Stimulated activated naive B cell treated with anti-CD40 and anti-IgM and Interleukin-4, amounts not matched to agents 10 μg/mL and 1 μg/mL and 100 μg/mL, for 72 hours (primary cell): ENCODE measurements around the gene AGPAT4.

Experiments used
- ATAC-seq, 2 donors: fragments of 150-1000 bp; cut with Tn5 transposase; replicated peaks; 2 replicates each; pipeline ENCODE4 v1.10.0; 2021; ENCODE audit warnings: moderate library complexity in 1 of 2
- DNase-seq: peaks from one replicate; pipeline ENCODE4 v3.0.0; 2021
- H3K27ac Mint-ChIP-seq: one replicate; pipeline ENCODE4 v1.8.0; 2022; ENCODE audit warnings: mild to moderate bottlenecking, mixed read lengths
- H3K27me3 Mint-ChIP-seq, 2 donors: one replicate each; pipeline ENCODE4 v1.8.0; 2022; ENCODE audit warnings: mixed read lengths in 2 of 2
- H3K36me3 Mint-ChIP-seq, 2 donors: one replicate each; pipeline ENCODE4 v1.8.0; 2022; ENCODE audit warnings: mixed read lengths in 2 of 2, mild to moderate bottlenecking in 1 of 2
- H3K4me1 Mint-ChIP-seq, 2 donors: one replicate each; pipeline ENCODE4 v1.8.0; 2022; ENCODE audit warnings: mixed read lengths in 2 of 2, mild to moderate bottlenecking in 1 of 2
- H3K4me3 Mint-ChIP-seq, 2 donors: one replicate each; pipeline ENCODE4 v1.8.0; 2022; ENCODE audit warnings: mild to moderate bottlenecking in 2 of 2, mixed read lengths in 2 of 2, moderate library complexity in 1 of 2
- H3K9me3 Mint-ChIP-seq, 2 donors: one replicate each; pipeline ENCODE4 v1.8.0; 2022; ENCODE audit warnings: mixed read lengths in 2 of 2, mild to moderate bottlenecking in 1 of 2

The AGPAT4 gene

GRCh38 chr6:161301338-161301737 lies 27.5 kb upstream of the AGPAT4 start:
- Mint-ChIP-seq H3K27ac (no peak overlapping the region), H3K4me1 (no peaks in the 10 kb centered on the region), H3K4me3 (no peak overlapping the region), H3K36me3 (no peaks in the 10 kb centered on the region), H3K9me3 (peaks cover 0 to 2% of the 10 kb centered on the region in 2 donors), H3K27me3 (peaks cover 4 to 11% of the 10 kb centered on the region in 2 donors)
- DNase-seq (no peak), ATAC-seq (no peak)

GRCh38 chr6:161300823-161301222 lies 27.0 kb upstream of the AGPAT4 start:
- Mint-ChIP-seq H3K9me3 (peaks cover 0 to 2% of the 10 kb centered on the region in 2 donors), H3K36me3 (no peaks in the 10 kb centered on the region), H3K27me3 (peaks cover 4 to 7% of the 10 kb centered on the region in 2 donors), H3K4me1 (no peaks in the 10 kb centered on the region), H3K27ac (no peak overlapping the region), H3K4me3 (no peak overlapping the region)
- no peak for DNase-seq
- ATAC-seq = no peak

- ATAC-seq = no peak
- Mint-ChIP-seq H3K36me3 (no peaks in the 10 kb centered on the region), H3K27ac (no peak overlapping the region), H3K27me3 (peaks cover 4 to 7% of the 10 kb centered on the region in 2 donors), H3K4me3 (no peak overlapping the region), H3K4me1 (no peaks in the 10 kb centered on the region), H3K9me3 (peaks cover 0 to 2% of the 10 kb centered on the region in 2 donors)
- DNase-seq = no peak
Observed at GRCh38 chr6:161299726-161300125, 25.9 kb upstream of the AGPAT4 start.

GRCh38 chr6:161295784-161296183 lies 21.9 kb upstream of the AGPAT4 start:
- Mint-ChIP-seq H3K9me3 (peaks cover 0 to 2% of the 10 kb centered on the region in 2 donors), H3K27me3 (peaks cover 7 to 9% of the 10 kb centered on the region in 2 donors), H3K36me3 (no peaks in the 10 kb centered on the region), H3K4me3 (no peak overlapping the region), H3K4me1 (no peaks in the 10 kb centered on the region), H3K27ac (no peak overlapping the region)
- ATAC-seq (no peak), DNase-seq (no peak)

GRCh38 chr6:161292650-161293281 lies 18.9 kb upstream of the AGPAT4 start:
- Mint-ChIP-seq H3K27me3 (peaks cover 0 to 10% of the 10 kb centered on the region in 2 donors), H3K27ac (no peak overlapping the region), H3K9me3 (no peaks in the 10 kb centered on the region), H3K4me3 (no peak overlapping the region), H3K36me3 (no peaks in the 10 kb centered on the region), H3K4me1 (no peaks in the 10 kb centered on the region)
- no peak for DNase-seq
- no peak for ATAC-seq

- DNase-seq = no peak
- Mint-ChIP-seq H3K4me3 (no peak overlapping the region), H3K9me3 (no peaks in the 10 kb centered on the region), H3K27me3 (peaks cover 1 to 13% of the 10 kb centered on the region in 2 donors), H3K27ac (no peak overlapping the region), H3K36me3 (no peaks in the 10 kb centered on the region), H3K4me1 (no peaks in the 10 kb centered on the region)
- ATAC-seq = no peak
Observed at GRCh38 chr6:161292145-161292544, 18.3 kb upstream of the AGPAT4 start.

GRCh38 chr6:161290751-161291150 lies 16.9 kb upstream of the AGPAT4 start:
- H3K9me3 Mint-ChIP-seq = no peaks in the 10 kb centered on the region
- H3K4me1 Mint-ChIP-seq = no peaks in the 10 kb centered on the region
- no peaks in the 10 kb centered on the region for H3K36me3 Mint-ChIP-seq
- DNase-seq (no peak), ATAC-seq (no peak)
- peaks cover 14 to 26% of the 10 kb centered on the region in 2 donors for H3K27me3 Mint-ChIP-seq
- no peak overlapping the region for H3K4me3 Mint-ChIP-seq
- no peak overlapping the region for H3K27ac Mint-ChIP-seq

- no peaks in the 10 kb centered on the region for H3K4me1 Mint-ChIP-seq
- H3K27me3 Mint-ChIP-seq = peaks cover 26 to 31% of the 10 kb centered on the region in 2 donors
- DNase-seq = no peak
- no peak overlapping the region for H3K4me3 Mint-ChIP-seq
- no peak for ATAC-seq
- H3K9me3 Mint-ChIP-seq = peaks cover 7 to 10% of the 10 kb centered on the region in 2 donors
- H3K27ac Mint-ChIP-seq = no peak overlapping the region
- no peaks in the 10 kb centered on the region for H3K36me3 Mint-ChIP-seq
Observed at GRCh38 chr6:161284653-161285052, 10.8 kb upstream of the AGPAT4 start.

- Mint-ChIP-seq H3K9me3 (peaks cover 7 to 10% of the 10 kb centered on the region in 2 donors), H3K36me3 (no peaks in the 10 kb centered on the region), H3K27ac (no peak overlapping the region), H3K4me3 (no peak overlapping the region), H3K27me3 (peaks cover 15 to 21% of the 10 kb centered on the region in 2 donors), H3K4me1 (no peaks in the 10 kb centered on the region)
- DNase-seq (no peak), ATAC-seq (no peak)
Observed at GRCh38 chr6:161281092-161281491, 7.2 kb upstream of the AGPAT4 start.

- peaks cover 16 to 24% of the 10 kb centered on the region in 2 donors for H3K27me3 Mint-ChIP-seq
- H3K9me3 Mint-ChIP-seq = peaks cover 7 to 10% of the 10 kb centered on the region in 2 donors
- no peak overlapping the region for H3K27ac Mint-ChIP-seq
- H3K4me3 Mint-ChIP-seq = no peak overlapping the region
- H3K36me3 Mint-ChIP-seq = no peaks in the 10 kb centered on the region
- no peak for ATAC-seq
- DNase-seq = no peak
- H3K4me1 Mint-ChIP-seq = no peaks in the 10 kb centered on the region
Observed at GRCh38 chr6:161279677-161280415, 6.0 kb upstream of the AGPAT4 start.

GRCh38 chr6:161276605-161277155 lies 2.8 kb upstream of the AGPAT4 start:
- Mint-ChIP-seq H3K27ac (no peak overlapping the region), H3K4me1 (peaks cover 6% of the 10 kb centered on the region in 2 donors), H3K36me3 (no peaks in the 10 kb centered on the region), H3K9me3 (peaks cover 7 to 10% of the 10 kb centered on the region in 2 donors), H3K4me3 (no peak overlapping the region), H3K27me3 (peaks cover 18 to 25% of the 10 kb centered on the region in 2 donors)
- no peak for DNase-seq
- no peak for ATAC-seq

GRCh38 chr6:161274898-161275297 lies 1.0 kb upstream of the AGPAT4 start:
- H3K36me3 Mint-ChIP-seq = no peaks in the 10 kb centered on the region

GRCh38 chr6:161274488-161274858 lies 612 bp upstream of the AGPAT4 start:
- Mint-ChIP-seq H3K4me3 (peak overlapping the region; percentile 95 to 99), H3K4me1 (peaks cover 6% of the 10 kb centered on the region in 2 donors), H3K36me3 (peaks cover 0 to 4% of the 10 kb centered on the region in 2 donors), H3K27ac (peak overlapping the region; percentile 92), H3K9me3 (no peaks in the 10 kb centered on the region), H3K27me3 (peaks cover 6 to 9% of the 10 kb centered on the region in 2 donors)
- DNase-seq = no peak
- ATAC-seq = peak; percentile 5 to 6

More at GRCh38 chr6:161274898-161275297, 1.0 kb upstream of the AGPAT4 start:
- H3K9me3 Mint-ChIP-seq = no peaks in the 10 kb centered on the region
- H3K4me1 Mint-ChIP-seq = peaks cover 6% of the 10 kb centered on the region in 2 donors
- H3K27ac Mint-ChIP-seq = no peak overlapping the region
- H3K27me3 Mint-ChIP-seq = peaks cover 6 to 13% of the 10 kb centered on the region in 2 donors
- no peak overlapping the region for H3K4me3 Mint-ChIP-seq
- DNase-seq (no peak), ATAC-seq (no peak)

- peak; percentile 1 for DNase-seq
- Mint-ChIP-seq H3K36me3 (peaks cover 0 to 4% of the 10 kb centered on the region in 2 donors), H3K4me1 (peaks cover 9 to 10% of the 10 kb centered on the region in 2 donors)
Observed at GRCh38 chr6:161273274-161273751, 548 bp downstream of the AGPAT4 start.

More at GRCh38 chr6:161273274-161273751, 548 bp downstream of the AGPAT4 start:
- H3K27ac Mint-ChIP-seq = peak overlapping the region; percentile 92
- peak; percentile 17 to 35 for ATAC-seq
- H3K27me3 Mint-ChIP-seq = peaks cover 6 to 9% of the 10 kb centered on the region in 2 donors
- peak overlapping the region; percentile 95 to 99 for H3K4me3 Mint-ChIP-seq
- H3K9me3 Mint-ChIP-seq = no peaks in the 10 kb centered on the region
